HG03060 (cell line): Measurements from ENCODE around the gene CSKMT.
"Not testable (repeated sequence)": the region's sequence is repeated elsewhere in the genome, so short reads cannot be mapped to it uniquely, and the experiment has no call there.

Experiments
- ATAC-seq: cut with Tn5 transposase; IDR thresholded peaks from one replicate; pipeline ENCODE4 v1.9.1; 2021; ENCODE audit warnings: low read depth, moderate number of reproducible peaks; ENCODE audit not compliant: unreplicated experiment

Gene CSKMT

DNA sequence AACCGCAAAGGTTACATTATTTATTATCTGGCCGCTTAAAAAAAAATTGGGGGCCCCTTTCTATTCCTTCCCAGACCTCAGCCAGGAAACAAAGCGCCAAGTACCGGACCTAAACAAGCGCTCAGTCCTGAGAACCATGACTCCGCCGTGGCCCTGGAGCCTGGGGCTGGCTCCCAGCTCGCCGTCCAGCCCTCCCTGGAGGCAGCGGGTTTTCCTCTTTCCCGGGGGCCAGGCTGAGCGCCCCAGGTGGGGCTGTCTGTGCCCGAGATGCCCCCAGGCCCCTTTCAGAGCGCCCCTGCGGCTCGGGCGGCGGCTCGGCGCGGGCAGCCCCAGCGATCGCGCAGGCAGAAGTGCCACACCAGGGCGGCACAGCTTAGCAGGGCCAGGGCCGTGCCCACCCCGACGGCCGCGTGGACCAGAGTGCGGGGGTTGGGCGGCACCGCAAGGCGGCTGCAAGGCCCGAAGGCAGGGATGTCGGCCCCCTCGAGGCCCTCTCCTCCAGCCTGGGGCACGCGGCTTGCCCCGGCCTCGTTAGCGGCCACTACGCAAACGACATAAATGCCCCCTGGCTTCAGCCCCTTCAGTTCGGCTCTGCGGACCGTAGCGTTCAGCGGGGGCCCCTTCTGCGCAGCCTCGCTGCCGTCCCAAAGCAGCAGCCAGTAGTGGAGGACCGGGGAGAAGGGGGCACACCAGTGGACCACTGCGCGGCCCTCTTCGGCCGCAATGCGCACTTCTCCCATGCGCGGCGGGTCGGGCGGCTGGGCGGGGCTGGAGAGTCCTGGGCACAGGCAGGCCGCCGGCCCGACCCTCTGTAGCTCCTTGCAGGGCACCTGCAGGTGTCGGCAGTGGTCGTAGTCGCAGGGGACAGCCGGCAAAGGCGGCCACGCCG is 22.6 kb downstream of the CSKMT start:
- ATAC-seq = no peak

GRCh38 chr11:62688491-62688890 is 23.4 kb downstream of the CSKMT start:
- no peak for ATAC-seq

DNA sequence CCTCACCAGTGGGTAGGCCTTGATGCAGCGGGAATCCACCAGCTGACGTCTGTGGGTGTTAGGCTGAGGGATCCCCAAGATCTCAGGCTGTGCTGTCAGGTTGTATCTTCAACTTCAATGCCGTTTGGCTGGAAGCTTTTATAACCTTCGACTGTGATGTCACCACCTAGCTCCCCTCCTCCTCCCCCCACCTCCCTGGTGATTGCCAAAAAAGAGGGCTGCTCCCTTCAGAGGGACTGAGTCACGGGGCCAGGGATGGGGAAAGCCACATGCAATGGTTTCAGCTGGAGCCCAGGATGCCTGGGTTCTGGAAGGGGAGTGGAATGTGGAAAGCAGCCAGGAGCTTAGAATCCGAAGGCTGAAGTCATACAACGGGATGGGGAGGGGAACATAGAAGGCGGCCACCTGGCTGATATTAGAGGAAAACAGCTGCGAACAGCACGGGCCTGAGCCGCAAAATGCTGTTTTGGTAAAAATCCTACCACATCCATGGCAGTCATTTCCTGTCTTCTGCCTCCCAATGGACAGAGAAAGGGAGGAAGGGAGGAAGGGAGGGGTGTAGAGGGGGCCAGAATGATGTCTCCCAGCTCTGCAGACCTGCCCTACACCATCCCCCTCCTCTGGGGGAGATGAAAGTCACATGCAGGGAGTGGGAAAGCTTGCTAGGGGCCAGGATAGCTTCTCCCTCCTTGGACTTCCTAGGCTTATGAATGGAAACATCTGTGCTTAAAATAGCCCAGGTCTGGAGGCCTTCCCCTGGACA is 24.5 kb downstream of the CSKMT start, which contains the start of gene LRRN4CL:
Gene LRRN4CL, minus strand, starts transcription at position 110 of the 763 bp plus-strand sequence. CDS start 1,022 bp downstream, outside the sequence.
- no peak for ATAC-seq

- not testable (repeated sequence) for ATAC-seq
These were observed 28.5 kb downstream of the CSKMT start for GRCh38 chr11:62693624-62694023.

DNA sequence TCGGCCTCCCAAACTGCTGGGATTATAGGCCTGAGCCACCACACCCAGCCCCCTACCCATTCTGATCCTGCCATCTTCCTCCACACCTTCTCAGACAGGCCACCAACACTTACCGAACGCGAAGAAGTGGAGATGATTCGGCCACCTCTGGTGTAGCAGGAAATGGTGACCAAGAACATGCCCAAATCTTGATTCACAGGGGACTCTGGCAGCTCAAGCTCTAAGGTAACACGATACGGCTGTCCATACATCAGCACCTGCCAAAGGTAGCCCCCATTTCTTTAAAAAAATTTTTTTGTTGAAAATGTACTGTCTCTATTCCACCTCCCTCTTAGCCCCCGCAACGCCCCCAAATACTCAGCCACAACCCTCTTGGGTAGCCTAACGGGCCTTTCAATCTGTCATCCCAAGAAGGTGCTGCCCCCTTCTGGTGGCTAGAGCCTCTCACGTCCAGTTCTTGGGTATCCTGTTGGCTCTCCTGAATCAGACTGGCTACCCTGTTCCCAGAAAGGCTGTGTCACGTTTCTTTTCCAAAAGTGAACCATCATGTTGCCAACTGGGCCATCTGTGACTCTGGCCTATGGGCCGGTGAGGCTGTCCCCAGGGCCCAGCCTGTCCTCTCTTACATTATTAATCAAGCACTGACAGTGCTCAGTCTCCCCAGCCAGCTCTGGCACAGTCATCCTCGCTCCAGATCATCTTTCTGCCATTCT is 29.5 kb downstream of the CSKMT start:
- no peak for ATAC-seq

DNA sequence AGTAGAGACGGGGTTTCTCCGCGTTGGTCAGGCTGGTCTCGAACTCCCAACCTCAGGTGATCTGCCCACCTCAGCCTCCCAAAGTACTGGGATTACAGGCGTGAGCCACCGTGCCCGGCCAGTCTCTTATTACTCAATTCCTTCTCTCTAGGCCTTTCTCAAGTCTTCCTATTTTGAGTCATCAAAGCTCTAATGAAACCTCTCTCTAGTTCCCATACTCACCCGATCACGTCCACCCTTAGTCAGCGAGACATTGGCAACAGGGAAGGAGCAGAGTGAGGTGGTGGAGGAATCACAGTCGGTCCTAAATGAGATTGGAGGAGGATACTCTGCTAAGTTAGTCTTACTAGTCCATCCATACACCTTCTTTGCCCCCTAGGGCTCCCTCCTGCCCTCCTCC is 37.1 kb downstream of the CSKMT start:
- no peak for ATAC-seq

GRCh38 chr11:62703921-62704320 is 38.8 kb downstream of the CSKMT start:
- not testable (repeated sequence) for ATAC-seq

DNA sequence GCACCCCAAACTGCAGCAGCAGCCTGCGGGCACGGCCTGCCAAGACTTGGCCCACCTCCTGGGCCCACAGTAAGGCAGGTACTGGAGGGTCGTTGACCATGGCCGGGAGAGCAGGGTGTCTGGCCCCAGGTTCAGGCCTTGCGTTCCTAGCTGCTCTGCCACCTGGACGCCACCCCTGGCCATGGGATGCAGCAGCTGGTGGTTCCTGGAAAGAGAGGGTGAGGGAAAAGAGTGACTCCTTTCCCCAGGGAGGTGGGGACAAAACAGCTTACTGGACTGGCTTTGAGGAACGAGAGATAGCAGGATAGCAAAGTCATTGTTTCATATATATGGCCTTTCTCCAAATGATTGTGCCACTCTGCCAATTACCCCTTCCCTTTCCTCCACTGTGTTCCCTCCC is 40.3 kb downstream of the CSKMT start:
- ATAC-seq = no peak

GRCh38 chr11:62705880-62706849 is 41.1 kb downstream of the CSKMT start:
- no peak for ATAC-seq

- ATAC-seq = no peak
These were observed 41.7 kb downstream of the CSKMT start for GRCh38 chr11:62706850-62707247.

DNA sequence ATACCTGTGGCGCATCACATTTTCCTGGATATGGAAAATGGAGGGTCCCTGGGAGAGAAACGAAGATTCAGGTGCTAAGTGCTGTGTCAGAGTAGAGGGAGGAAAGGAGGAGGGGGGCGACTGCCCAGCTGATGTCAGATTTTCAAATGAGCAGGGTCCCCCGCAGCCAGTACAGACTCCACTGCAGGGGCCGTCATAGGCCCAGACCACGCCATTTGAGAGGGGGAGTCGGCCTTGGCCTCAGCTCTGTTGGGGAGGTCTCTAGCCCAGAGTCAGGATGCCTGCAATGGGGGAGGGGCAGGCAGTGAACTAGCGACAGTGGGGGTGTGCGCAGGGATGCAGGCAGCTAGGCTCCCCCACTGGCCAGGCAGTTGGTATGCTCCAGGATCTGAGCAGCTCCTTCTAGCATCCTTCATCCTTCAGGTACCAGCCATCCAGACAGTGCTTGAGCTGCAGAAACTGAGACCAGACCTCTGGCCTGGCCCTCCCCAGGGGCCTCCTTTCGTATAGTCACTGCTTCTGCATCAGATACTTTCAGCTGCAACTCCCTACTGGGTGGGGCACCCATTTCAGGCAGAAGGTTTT is 42.3 kb downstream of the CSKMT start, which contains the start of the genes BSCL2 and GNG3:
Gene BSCL2, minus strand, starts transcription at position 148 of the 585 bp plus-strand sequence. CDS start 229 bp downstream, outside the sequence.
Gene GNG3, plus strand, starts transcription at position 400 of the 585 bp plus-strand sequence. CDS start 620 bp downstream, outside the sequence.
- ATAC-seq = no peak

DNA sequence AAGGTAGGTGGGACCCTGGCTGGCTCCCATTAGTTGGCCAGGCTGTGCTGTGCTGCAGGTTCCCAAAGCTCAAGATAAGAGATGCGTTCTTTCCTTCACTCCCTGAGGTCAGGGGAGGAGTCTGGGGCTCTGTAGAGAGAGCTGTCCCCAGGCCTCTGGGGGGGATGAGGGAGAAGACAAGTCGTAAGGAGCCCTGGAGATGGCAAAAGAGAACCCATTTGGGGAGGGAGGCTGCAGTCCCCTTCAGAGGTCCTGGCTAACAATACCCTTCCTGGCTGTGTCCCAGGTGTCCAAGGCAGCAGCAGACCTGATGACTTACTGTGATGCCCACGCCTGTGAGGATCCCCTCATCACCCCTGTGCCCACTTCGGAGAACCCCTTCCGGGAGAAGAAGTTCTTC is 43.3 kb downstream of the CSKMT start:
- ATAC-seq = no peak

- no peak for ATAC-seq
These were observed 43.7 kb downstream of the CSKMT start for GRCh38 chr11:62708793-62709192.

DNA sequence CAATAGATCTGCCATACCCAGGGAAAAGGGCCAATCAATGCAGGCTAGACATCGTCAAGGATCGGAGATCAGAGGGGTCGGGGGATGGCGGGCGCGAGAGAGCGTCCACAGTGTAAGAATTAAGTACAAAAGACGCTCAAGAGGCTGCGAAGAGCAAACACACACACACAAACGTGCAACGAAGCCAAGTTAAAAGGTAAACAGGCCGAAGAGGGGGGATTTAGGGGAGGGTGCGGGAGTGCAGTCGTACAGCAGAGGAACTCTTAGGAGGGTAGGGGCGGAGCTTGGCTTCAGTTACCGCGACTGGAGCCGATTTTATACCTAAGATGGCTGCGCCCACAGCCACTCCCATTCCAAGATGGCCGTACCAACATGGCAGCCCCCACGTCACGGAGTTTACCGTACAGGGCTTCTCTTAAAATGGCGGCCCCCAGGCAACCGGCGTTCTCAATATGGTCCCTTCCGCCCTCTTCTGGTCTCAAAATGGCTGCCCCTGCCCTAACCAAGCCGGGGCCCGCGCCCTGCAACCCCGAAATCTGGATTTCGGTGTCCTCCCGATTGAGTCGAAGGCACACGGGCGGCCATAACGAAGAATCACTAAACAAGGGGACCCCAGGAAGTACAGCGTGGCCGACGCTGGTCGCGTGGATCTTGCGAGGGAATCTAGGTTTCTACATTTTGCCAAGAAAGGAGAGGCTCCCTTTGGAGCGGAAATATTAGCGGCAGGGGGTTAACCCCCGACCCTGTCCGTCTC is 44.3 kb downstream of the CSKMT start:
- peak; percentile 69 for ATAC-seq

DNA sequence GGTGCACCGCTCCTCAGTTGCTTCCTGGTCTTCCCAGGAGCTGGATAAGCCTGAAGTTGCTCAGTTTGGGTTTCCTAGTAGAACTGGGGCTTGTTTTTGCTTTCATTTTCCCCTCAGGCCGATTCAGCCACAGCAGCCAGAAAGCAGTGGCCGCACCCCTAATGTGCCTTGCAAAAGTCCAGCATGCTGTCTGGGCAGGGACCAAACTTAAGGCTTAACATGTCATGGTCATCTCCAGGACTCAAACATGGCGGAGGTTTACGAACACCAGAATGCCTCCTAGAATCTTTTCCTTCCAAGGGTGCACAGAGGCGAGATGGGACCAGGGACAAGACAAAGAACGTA is 44.9 kb downstream of the CSKMT start:
- ATAC-seq = no peak

DNA sequence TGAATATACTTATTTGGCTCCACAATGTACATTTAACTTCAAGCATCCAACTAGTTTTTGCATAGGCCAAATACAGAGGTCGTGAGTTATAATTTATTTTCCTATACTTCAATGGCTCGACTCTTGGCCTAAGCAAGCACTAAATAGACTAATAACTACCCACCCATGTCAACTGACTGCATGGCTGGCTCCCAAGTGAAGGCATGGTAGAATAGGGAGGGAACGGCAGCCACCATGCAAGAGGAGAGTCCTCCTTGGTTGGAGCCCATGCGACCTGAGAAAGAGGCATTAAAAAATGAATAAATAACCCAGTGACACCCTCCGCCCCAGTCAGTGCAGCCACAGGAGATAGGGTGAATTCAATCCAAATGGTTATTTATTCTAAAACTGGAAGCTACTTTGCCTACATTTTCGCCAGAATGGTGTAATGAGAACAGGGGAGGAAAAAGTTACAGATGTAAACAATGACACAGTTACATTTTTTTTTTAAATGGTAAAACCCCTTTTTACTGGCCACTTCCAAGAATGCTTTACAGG is 47.2 kb downstream of the CSKMT start:
- no peak for ATAC-seq

DNA sequence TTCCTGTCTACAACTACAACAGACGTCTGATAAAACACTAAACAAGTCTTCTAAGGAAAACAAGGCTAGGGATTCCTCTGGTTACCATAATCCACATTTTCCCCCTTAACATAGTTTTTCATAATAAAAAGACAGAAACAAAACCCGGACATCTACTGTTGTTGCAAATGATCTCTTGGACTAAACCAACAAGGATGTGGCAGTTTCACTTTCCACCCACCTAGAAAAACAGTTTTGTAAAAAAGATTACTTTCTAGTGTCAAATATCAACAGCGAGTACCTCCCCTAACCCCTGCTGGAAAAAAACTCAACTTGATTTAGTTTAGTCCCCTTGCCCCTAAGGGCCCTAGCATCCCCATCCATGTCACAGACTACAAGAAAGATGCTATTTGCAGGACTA is 47.7 kb downstream of the CSKMT start:
- ATAC-seq = no peak

- ATAC-seq = no peak
These were observed 48.2 kb downstream of the CSKMT start for GRCh38 chr11:62713343-62713742.
